Hepatocyte (in vitro differentiated cells): ENCODE data around the gene OTX1. TPM values are rescaled to one million over a fixed set of nuclear protein-coding genes. Genes with fewer than 3 reads are reported as not detected.
A peak's percentile ranks its signal among the peaks of the same experiment; 100 is the strongest.

ENCODE experiments used
- DNase-seq: peaks from one replicate; pipeline ENCODE4 v3.0.0-alpha.2; 2016; ENCODE audit warnings: low spot score
- H2AFZ ChIP-seq: fragments of 200-600 bp; sonication (generic); 2 replicates; pipeline ENCODE4 v1.6.0; 2016; ENCODE audit warnings: antibody characterized with exemption, mild to moderate bottlenecking
- H3K27ac ChIP-seq: fragments of 200-600 bp; sonication (generic); 2 replicates; pipeline ENCODE4 v1.5.1; 2016; ENCODE audit warnings: mild to moderate bottlenecking
- H3K27me3 ChIP-seq: fragments of 200-600 bp; sonication (generic); 2 replicates; pipeline ENCODE4 v1.6.1; 2016
- H3K36me3 ChIP-seq: fragments of 200-600 bp; sonication (generic); replicated peaks from 2 replicates; pipeline ENCODE4 v1.5.1; 2016; ENCODE audit warnings: low read depth; ENCODE audit not compliant: insufficient read depth
- H3K4me1 ChIP-seq: fragments of 200-600 bp; sonication (generic); 2 replicates; pipeline ENCODE4 v1.5.1; 2016; ENCODE audit warnings: mild to moderate bottlenecking, moderate library complexity; ENCODE audit not compliant: insufficient read depth
- H3K4me2 ChIP-seq: fragments of 200-600 bp; sonication (generic); 2 replicates; pipeline ENCODE4 v1.6.0; 2016
- H3K4me3 ChIP-seq: fragments of 200-600 bp; sonication (generic); 2 replicates; pipeline ENCODE4 v1.5.1; 2016; ENCODE audit warnings: mild to moderate bottlenecking
- H3K79me2 ChIP-seq: fragments of 200-600 bp; sonication (generic); 2 replicates; pipeline ENCODE4 v1.6.0; 2017; ENCODE audit warnings: mild to moderate bottlenecking
- H3K9me2 ChIP-seq: fragments of 200-600 bp; sonication (generic); replicated peaks from 2 replicates; pipeline ENCODE4 v1.6.0; 2017; ENCODE audit warnings: mild to moderate bottlenecking; ENCODE audit not compliant: insufficient read depth
- H3K9me3 ChIP-seq: fragments of 200-600 bp; sonication (generic); 2 replicates; pipeline ENCODE4 v1.5.1; 2016; ENCODE audit warnings: low read depth, mild to moderate bottlenecking
- H4K20me1 ChIP-seq: fragments of 200-600 bp; sonication (generic); 2 replicates; pipeline ENCODE4 v1.6.0; 2016; ENCODE audit warnings: mild to moderate bottlenecking; ENCODE audit not compliant: insufficient read depth, poor library complexity, severe bottlenecking
- EZH2 ChIP-seq: fragments of 200-600 bp; sonication (generic); IDR thresholded peaks from 2 replicates; pipeline ENCODE4 v1.6.1; 2016; ENCODE audit warnings: antibody characterized with exemption, mild to moderate bottlenecking, borderline replicate concordance
- EZH2phosphoT487 ChIP-seq: fragments of 200-600 bp; sonication (generic); IDR thresholded peaks from one replicate; pipeline ENCODE4 v1.6.1; 2018; ENCODE audit warnings: antibody characterized with exemption, mild to moderate bottlenecking, low read depth, moderate library complexity; ENCODE audit not compliant: unreplicated experiment, severe bottlenecking
- WGBS: methylation state at CpG from one replicate; pipeline ENCODE4 v1.1.6; 2016; ENCODE audit warnings: low lambda C conversion rate; ENCODE audit errors: missing lambda C conversion rate; 5-methylcytosine and 5-hydroxymethylcytosine counted together
- polyA plus RNA-seq: library from polyadenylated mRNA; unstranded; fragments of >200 nt; fragmentation: Nextera tagmentation; extraction: Ambion mirVana; gene quantifications from 2 replicates; pipeline ENCODE4 v1.2.1, GENCODE V29; 2016
- total RNA-seq: library from RNA; depleted of rRNA; stranded (reverse); fragments of >200 nt; gene quantifications from 2 replicates; pipeline ENCODE4 v1.2.3, GENCODE V29; 2014
- TF ChIP-seq, protein P1 (sequence below): fragments of 200-600 bp; sonication (generic); IDR thresholded peaks from 2 replicates; pipeline ENCODE4 v1.5.1; 2016; ENCODE audit warnings: antibody characterized with exemption, mild to moderate bottlenecking; ENCODE audit not compliant: poor library complexity

OTX1 gene
- total and polyA plus RNA-seq, 2 experiments from 2014 or later = 0.07 to 0.52 TPM

DNA sequence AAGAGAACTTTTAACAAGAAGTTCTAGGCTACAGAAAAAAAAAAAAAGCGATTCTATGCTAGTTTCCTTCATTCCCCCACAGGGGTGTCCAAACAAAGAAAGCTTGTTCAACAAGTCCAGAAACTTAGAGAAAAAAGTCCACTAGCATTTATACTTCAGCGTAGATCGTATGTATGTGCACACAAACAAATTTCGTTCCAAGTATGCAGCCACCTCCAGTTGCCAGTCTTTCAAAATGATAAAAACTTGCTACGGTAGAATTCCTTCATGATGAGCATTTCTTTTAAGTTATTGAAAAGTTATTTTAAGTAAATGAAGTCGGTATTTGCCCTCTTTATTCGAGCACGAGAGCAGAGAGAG lies 3.7 kb upstream of the OTX1 start:
- H3K27ac ChIP-seq = no peak overlapping the region
- TF ChIP-seq, protein P1, sequence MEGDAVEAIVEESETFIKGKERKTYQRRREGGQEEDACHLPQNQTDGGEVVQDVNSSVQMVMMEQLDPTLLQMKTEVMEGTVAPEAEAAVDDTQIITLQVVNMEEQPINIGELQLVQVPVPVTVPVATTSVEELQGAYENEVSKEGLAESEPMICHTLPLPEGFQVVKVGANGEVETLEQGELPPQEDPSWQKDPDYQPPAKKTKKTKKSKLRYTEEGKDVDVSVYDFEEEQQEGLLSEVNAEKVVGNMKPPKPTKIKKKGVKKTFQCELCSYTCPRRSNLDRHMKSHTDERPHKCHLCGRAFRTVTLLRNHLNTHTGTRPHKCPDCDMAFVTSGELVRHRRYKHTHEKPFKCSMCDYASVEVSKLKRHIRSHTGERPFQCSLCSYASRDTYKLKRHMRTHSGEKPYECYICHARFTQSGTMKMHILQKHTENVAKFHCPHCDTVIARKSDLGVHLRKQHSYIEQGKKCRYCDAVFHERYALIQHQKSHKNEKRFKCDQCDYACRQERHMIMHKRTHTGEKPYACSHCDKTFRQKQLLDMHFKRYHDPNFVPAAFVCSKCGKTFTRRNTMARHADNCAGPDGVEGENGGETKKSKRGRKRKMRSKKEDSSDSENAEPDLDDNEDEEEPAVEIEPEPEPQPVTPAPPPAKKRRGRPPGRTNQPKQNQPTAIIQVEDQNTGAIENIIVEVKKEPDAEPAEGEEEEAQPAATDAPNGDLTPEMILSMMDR = no peak
- no peak for TF ChIP-seq EZH2phosphoT487
- no peak for TF ChIP-seq EZH2
- H3K4me3 ChIP-seq = no peak overlapping the region
- H2AFZ ChIP-seq = no peak overlapping the region
- peaks cover 34% of the 10 kb centered on the region for H4K20me1 ChIP-seq
- H3K4me2 ChIP-seq = peak overlapping the region; percentile 99
- peaks cover 78% of the 10 kb centered on the region for H3K27me3 ChIP-seq
- no peaks in the 10 kb centered on the region for H3K9me3 ChIP-seq
- 22% methylated on average over 8 of the region's 8 CpGs for WGBS
- H3K9me2 ChIP-seq = no peaks in the 10 kb centered on the region
- H3K36me3 ChIP-seq = no peaks in the 10 kb centered on the region
- no peak for DNase-seq
- H3K79me2 ChIP-seq = no peaks in the 10 kb centered on the region
- H3K4me1 ChIP-seq = peaks cover 36% of the 10 kb centered on the region

- peak; percentile 40 for DNase-seq
Observed at GRCh38 chr2:63047321-63048279, 3.0 kb upstream of the OTX1 start.

DNA sequence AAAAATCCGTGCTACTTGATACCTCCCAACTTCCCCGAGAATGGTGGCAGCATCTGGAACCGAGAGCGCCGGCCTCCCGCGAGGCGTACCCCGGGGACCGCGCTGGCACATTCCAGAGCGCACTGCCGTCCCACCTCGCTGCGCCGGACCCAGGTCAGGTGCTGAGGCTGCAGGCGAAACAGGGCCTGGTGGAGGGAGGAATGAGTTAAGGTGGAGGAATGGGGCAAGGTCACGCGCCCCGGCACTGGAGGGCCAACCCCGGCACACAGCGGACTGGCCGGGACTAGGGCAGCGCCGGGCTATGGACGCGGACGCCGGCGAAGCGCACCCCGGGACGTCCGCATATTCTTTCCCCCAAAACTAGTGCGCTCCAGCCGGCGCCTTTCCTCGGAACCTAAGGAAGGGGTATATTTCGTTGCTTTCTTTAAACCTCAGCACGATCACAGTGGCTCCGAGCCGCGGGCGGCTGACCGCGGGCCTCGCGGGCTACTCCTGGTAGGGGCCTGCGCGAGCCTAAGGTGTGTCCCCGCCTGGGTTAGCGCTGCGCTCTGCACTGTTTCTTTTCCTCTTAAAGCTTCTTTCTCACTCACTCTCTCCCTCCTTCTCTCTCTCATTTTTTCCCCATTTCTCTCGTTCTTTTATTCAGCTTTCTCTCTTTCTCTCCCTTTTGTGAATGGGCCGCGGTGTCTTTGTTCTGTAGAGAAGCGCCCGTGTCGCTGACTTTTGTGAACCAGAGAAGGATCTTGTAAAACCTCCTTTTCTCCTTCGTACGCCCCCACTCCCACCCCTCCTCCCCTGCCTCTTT lies 2.1 kb upstream of the OTX1 start:
- no peaks in the 10 kb centered on the region for H3K9me3 ChIP-seq
- peak overlapping the region; percentile 99 for H3K4me2 ChIP-seq
- peak overlapping the region; percentile 24 for H2AFZ ChIP-seq
- peaks cover 36% of the 10 kb centered on the region for H3K4me1 ChIP-seq
- H4K20me1 ChIP-seq = peaks cover 34% of the 10 kb centered on the region
- no peaks in the 10 kb centered on the region for H3K79me2 ChIP-seq
- no peak overlapping the region for H3K27ac ChIP-seq
- H3K4me3 ChIP-seq = no peak overlapping the region
- no peaks in the 10 kb centered on the region for H3K36me3 ChIP-seq
- no peaks in the 10 kb centered on the region for H3K9me2 ChIP-seq
- peaks cover 92% of the 10 kb centered on the region for H3K27me3 ChIP-seq
- TF ChIP-seq EZH2phosphoT487 (peak; percentile 83), EZH2 (peak; percentile 75)
- TF ChIP-seq, protein P1 = no peak
- 3% methylated on average over 61 of the region's 61 CpGs for WGBS
- DNase-seq = peak; percentile 30

More at GRCh38 chr2:63047321-63048279, 3.0 kb upstream of the OTX1 start:
- H3K36me3 ChIP-seq = no peaks in the 10 kb centered on the region
- H3K9me3 ChIP-seq = no peaks in the 10 kb centered on the region
- peaks cover 85% of the 10 kb centered on the region for H3K27me3 ChIP-seq
- no peaks in the 10 kb centered on the region for H3K9me2 ChIP-seq
- peak overlapping the region; percentile 24 for H3K4me3 ChIP-seq
- TF ChIP-seq EZH2phosphoT487 (no peak), EZH2 (peak; percentile 71)
- TF ChIP-seq, protein P1 = peak; percentile 21
- no peak overlapping the region for H3K27ac ChIP-seq
- peaks cover 34% of the 10 kb centered on the region for H4K20me1 ChIP-seq
- no peak overlapping the region for H2AFZ ChIP-seq
- no peaks in the 10 kb centered on the region for H3K79me2 ChIP-seq
- H3K4me2 ChIP-seq = peak overlapping the region; percentile 99
- peaks cover 36% of the 10 kb centered on the region for H3K4me1 ChIP-seq
- 5% methylated on average over 69 of the region's 71 CpGs for WGBS
